Naive thymus-derived CD4-positive, alpha-beta T cell (primary cell): ENCODE data around the gene VAV3. TPM values are rescaled to one million over a fixed set of nuclear protein-coding genes. Genes with fewer than 3 reads are reported as not detected.
A peak's percentile ranks its signal among the peaks of the same experiment; 100 is the strongest.

Experiments used
- ATAC-seq: fragments of 150-1000 bp; cut with Tn5 transposase; 2 replicates; pipeline ENCODE4 v1.10.0; 2021; ENCODE audit warnings: mild to moderate bottlenecking, moderate library complexity
- CTCF ChIA-PET: fragments of 350-600 bp; sonication (Branson Sonifier 250); formaldehyde crosslinking; loops from one replicate; lab custom pipeline; 2021; ENCODE audit warnings: antibody characterized with exemption; lab: Charles Lee
- POLR2A ChIA-PET: fragments of 350-600 bp; sonication (Branson Sonifier 250); formaldehyde crosslinking; loops from one replicate; lab custom pipeline; 2021; ENCODE audit warnings: antibody characterized with exemption, inconsistent platforms; lab: Charles Lee
- DNase-seq, 9 donors: peaks; one replicate each; pipeline versions ENCODE4 v3.0.0 to v3.0.0-alpha.2; 2020 to 2022; ENCODE audit warnings: mixed read lengths in 1 of 9
- H3K27ac ChIP-seq: one replicate; pipeline ENCODE4 v1.7.0; 2013; ENCODE audit warnings: mild to moderate bottlenecking, low read depth, low read length, moderate library complexity
- H3K27me3 ChIP-seq, 2 donors: one replicate each; pipeline ENCODE4 v1.7.0; 2013; ENCODE audit warnings: low read length in 2 of 2, mild to moderate bottlenecking in 2 of 2, moderate library complexity in 2 of 2; ENCODE audit not compliant: control insufficient read depth in 2 of 2, insufficient read depth in 2 of 2
- H3K36me3 ChIP-seq, 3 experiments: 1 replicate in 2 of 3; 2 replicates in 1 of 3; pipeline ENCODE4 v1.7.0; 2013; ENCODE audit warnings: low read length in 3 of 3, mild to moderate bottlenecking in 3 of 3, moderate library complexity in 1 of 3; ENCODE audit not compliant: insufficient read depth in 3 of 3, control insufficient read depth in 2 of 3
- H3K4me1 ChIP-seq, 2 donors: one replicate each; pipeline ENCODE4 v1.7.0; 2013; ENCODE audit warnings: low read length in 2 of 2, mild to moderate bottlenecking in 2 of 2, moderate library complexity in 1 of 2; ENCODE audit not compliant: control insufficient read depth in 2 of 2, insufficient read depth in 2 of 2
- H3K4me3 ChIP-seq: 2 replicates; pipeline ENCODE4 v1.7.0; 2013; ENCODE audit warnings: mild to moderate bottlenecking, low read length
- H3K9me3 ChIP-seq, 3 experiments: 1 replicate in 2 of 3; 2 replicates in 1 of 3; pipeline ENCODE4 v1.7.0; 2013; ENCODE audit warnings: low read length in 3 of 3; ENCODE audit not compliant: control insufficient read depth in 2 of 3
- H3K27ac Mint-ChIP-seq, 9 donors: one replicate each; pipeline ENCODE4 v1.8.0; 2020 to 2022; ENCODE audit warnings: mixed read lengths in 9 of 9, mild to moderate bottlenecking in 8 of 9, moderate library complexity in 5 of 9, inconsistent platforms in 2 of 9
- H3K27me3 Mint-ChIP-seq, 5 donors: one replicate each; pipeline ENCODE4 v1.8.0; 2021 to 2022; ENCODE audit warnings: mixed read lengths in 5 of 5, mild to moderate bottlenecking in 1 of 5
- H3K36me3 Mint-ChIP-seq, 5 donors: one replicate each; pipeline ENCODE4 v1.8.0; 2020 to 2022; ENCODE audit warnings: mixed read lengths in 5 of 5, mild to moderate bottlenecking in 3 of 5, inconsistent platforms in 1 of 5
- H3K4me1 Mint-ChIP-seq, 7 donors: one replicate each; pipeline ENCODE4 v1.8.0; 2020 to 2022; ENCODE audit warnings: mixed read lengths in 7 of 7, mild to moderate bottlenecking in 3 of 7, inconsistent platforms in 1 of 7
- H3K4me3 Mint-ChIP-seq, 10 donors: one replicate each; pipeline ENCODE4 v1.8.0; 2020 to 2022; ENCODE audit warnings: mild to moderate bottlenecking in 10 of 10, mixed read lengths in 10 of 10, moderate library complexity in 6 of 10, inconsistent platforms in 2 of 10
- H3K9me3 Mint-ChIP-seq, 11 donors: one replicate each; pipeline ENCODE4 v1.8.0; 2020 to 2022; ENCODE audit warnings: mixed read lengths in 11 of 11, mild to moderate bottlenecking in 4 of 11, inconsistent platforms in 1 of 11, moderate library complexity in 1 of 11
- intact Hi-C, 2 donors: fragments of 100-400 bp; cut with micrococcal nuclease; formaldehyde crosslinking; loops; one replicate each; pipeline ENCODE4 v1.15.1; 2023
- polyA plus RNA-seq, 2 donors: library from polyadenylated mRNA; unstranded; fragments of 300-500 nt; fragmentation: Illumina TruSeq; gene quantifications; one replicate each; pipeline ENCODE4 v1.2.3, GENCODE V29; 2021
- total RNA-seq, 6 experiments: library from RNA in 5 of 6; stranded (reverse) in 5 of 6; gene quantifications; 1 replicate in 5 of 6; 2 replicates in 1 of 6; pipeline ENCODE4 v1.2.3 and lab custom pipeline; 2021 to 2026

VAV3 gene
- total and polyA plus RNA-seq, 7 experiments from 2014 or later, result 1.3 to 23.2 (median 2.7) TPM

DNA sequence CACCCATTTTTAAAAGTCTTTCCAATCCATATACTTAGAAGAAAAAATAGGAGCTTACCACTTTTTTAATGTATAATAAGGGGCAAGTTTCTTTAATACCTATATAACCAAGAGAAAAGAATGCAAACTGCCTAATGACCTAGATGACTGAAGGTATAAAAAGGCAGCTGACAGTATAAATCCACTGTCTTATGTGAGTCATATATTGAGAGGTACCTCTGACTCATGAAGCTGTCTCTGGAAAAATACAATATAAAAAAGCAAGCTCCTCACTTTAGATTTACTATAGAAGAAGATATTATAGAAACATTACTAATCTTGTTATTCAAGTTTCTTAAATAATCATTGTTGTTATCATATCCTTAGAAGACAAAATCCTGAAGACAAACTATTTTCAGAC, 144.2 kb downstream of the VAV3 start:
- DNase-seq (no peak), ATAC-seq (no peak)
- Mint-ChIP-seq H3K27me3 (no peaks in the 10 kb centered on the region), H3K4me1 (peaks cover 7 to 46% (median 13%) of the 10 kb centered on the region in 7 donors), H3K9me3 (peaks cover 0 to 17% (median 6%) of the 10 kb centered on the region in 11 donors), H3K4me3 (no peak overlapping the region), H3K27ac (peak overlapping the region in 3 of 9 donors; percentile 2 to 16 (median 8)), H3K36me3 (peaks cover 11 to 22% (median 15%) of the 10 kb centered on the region in 5 donors)
- H3K4me1 ChIP-seq, result peaks cover 0 to 7% of the 10 kb centered on the region in 2 donors
- H3K9me3 ChIP-seq, result no peaks in the 10 kb centered on the region
- H3K27me3 ChIP-seq, result no peaks in the 10 kb centered on the region
- ChIA-PET POLR2A (no interaction called here), CTCF (no interaction called here)
- no peak overlapping the region for H3K4me3 ChIP-seq
- no peak overlapping the region for H3K27ac ChIP-seq
- H3K36me3 ChIP-seq, result no peaks in the 10 kb centered on the region
- intact Hi-C loops, result loop anchor here in 1 of 2 donors (5.0 to 10.0 kb wide), 2 partner anchors 48 to 114 kb away; no protein-coding TSS in a partner anchor

DNA sequence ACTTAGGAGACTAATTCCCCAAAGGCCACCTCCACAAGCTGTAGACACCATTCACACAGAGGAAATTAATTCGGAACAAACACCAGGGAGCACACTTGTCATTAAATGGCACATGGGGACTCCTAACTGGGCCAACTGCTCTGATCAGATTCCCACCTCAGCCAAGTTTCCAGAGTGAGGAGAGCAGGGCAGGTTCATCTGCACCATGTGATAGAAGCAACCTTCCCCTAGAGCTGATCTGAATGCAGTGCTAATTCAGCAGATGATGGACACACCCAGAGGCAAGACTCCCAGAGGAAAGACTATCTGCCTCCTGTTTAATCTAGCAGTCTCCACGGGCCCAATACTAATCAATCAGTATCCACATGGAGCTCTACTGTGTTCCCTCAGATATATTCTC, 147.0 kb downstream of the VAV3 start:
- peaks cover 0 to 8% (median 2%) of the 10 kb centered on the region in 11 donors for H3K9me3 Mint-ChIP-seq
- no peak overlapping the region for H3K4me3 Mint-ChIP-seq
- ATAC-seq (no peak), DNase-seq (no peak)
- no peaks in the 10 kb centered on the region for H3K27me3 ChIP-seq
- ChIA-PET CTCF (interaction anchor here (1.0 kb wide), 1 partner anchor 36 kb away, joined by 3 read pairs; no protein-coding TSS in a partner anchor), POLR2A (no interaction called here)
- H3K27me3 Mint-ChIP-seq, result no peaks in the 10 kb centered on the region
- H3K9me3 ChIP-seq, result no peaks in the 10 kb centered on the region
- intact Hi-C loops, result no loop called here
- H3K4me1 ChIP-seq, result peaks cover 0 to 7% of the 10 kb centered on the region in 2 donors
- peaks cover 3 to 10% (median 8%) of the 10 kb centered on the region in 5 donors for H3K36me3 Mint-ChIP-seq
- peaks cover 7 to 41% (median 13%) of the 10 kb centered on the region in 7 donors for H3K4me1 Mint-ChIP-seq
- H3K4me3 ChIP-seq, result no peak overlapping the region
- no peak overlapping the region for H3K27ac ChIP-seq
- H3K36me3 ChIP-seq, result no peaks in the 10 kb centered on the region
- no peak overlapping the region for H3K27ac Mint-ChIP-seq

DNA sequence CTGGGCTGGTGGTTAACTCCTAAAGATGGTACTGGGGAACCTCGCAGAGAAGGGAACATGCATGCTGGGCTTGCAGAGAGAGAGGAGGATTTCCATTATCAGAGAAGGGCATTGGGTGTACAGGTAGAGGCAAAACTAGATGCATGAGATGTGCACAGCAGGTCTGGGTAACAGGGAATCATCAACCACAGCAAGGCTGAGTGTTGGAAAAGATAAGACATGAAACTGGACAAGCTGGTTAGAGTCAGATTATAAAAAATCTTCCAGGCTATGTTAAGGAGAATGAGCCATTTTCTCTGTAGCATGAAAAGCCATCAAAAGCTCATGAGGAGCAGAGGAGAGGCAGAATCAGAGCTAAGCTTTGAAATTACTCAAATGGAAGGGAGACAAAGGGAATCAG, 147.8 kb downstream of the VAV3 start:
- Histone ChIP-seq H3K9me3 (no peaks in the 10 kb centered on the region), H3K36me3 (no peaks in the 10 kb centered on the region), H3K27ac (no peak overlapping the region), H3K27me3 (no peaks in the 10 kb centered on the region), H3K4me1 (peaks cover 0 to 7% of the 10 kb centered on the region in 2 donors), H3K4me3 (no peak overlapping the region)
- Mint-ChIP-seq H3K27me3 (no peaks in the 10 kb centered on the region), H3K27ac (peak overlapping the region in 1 of 9 donors; percentile 27), H3K36me3 (peaks cover 0 to 7% (median 4%) of the 10 kb centered on the region in 5 donors), H3K4me1 (peaks cover 7 to 41% (median 13%) of the 10 kb centered on the region in 7 donors), H3K9me3 (peaks cover 0 to 8% (median 0%) of the 10 kb centered on the region in 11 donors), H3K4me3 (no peak overlapping the region)
- ChIA-PET CTCF (interaction anchor here (0.5 kb wide), 1 partner anchor 48 kb away, joined by 4 read pairs; no protein-coding TSS in a partner anchor), POLR2A (no interaction called here)
- ATAC-seq (no peak), DNase-seq (no peak)
- intact Hi-C loops, result no loop called here

DNA sequence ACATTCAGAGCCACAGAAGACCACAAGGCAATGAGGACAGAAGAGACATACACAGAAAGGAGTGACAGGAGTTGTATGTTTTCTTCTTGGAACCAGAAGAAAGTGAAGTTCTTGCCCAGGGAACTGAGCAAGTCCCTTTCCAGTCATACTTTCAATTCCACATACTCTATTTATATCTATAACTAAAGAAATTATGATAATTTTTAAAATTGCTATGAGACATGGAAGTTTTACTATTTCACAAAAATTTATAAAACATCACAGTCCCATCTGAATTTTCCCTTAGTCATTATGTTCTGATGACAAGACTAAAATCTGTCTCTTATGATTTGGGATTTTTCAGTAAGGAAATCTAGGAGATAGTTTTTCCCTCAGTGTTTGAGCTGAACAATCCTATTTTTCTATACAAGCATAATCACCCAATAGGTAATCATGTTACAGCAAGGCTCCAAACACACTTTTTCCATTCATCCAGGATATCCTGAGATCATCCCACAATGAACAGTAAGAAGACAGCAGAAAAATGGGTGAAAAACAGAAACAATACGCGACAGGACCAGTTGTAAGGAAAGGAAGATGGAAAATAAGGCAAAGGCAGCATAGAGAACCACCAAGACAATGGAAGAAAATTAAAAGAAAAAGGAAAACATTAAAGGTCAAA, 154.6 kb downstream of the VAV3 start:
- DNase-seq (no peak), ATAC-seq (no peak)
- Mint-ChIP-seq H3K36me3 (peaks cover 0 to 6% (median 0%) of the 10 kb centered on the region in 5 donors), H3K4me1 (peaks cover 9 to 36% (median 14%) of the 10 kb centered on the region in 7 donors), H3K9me3 (peaks cover 0 to 2% (median 0%) of the 10 kb centered on the region in 11 donors), H3K4me3 (no peak overlapping the region), H3K27ac (peak overlapping the region in 2 of 9 donors; percentile 13 to 33), H3K27me3 (peaks cover 0 to 16% (median 0%) of the 10 kb centered on the region in 5 donors)
- H3K36me3 ChIP-seq, result no peaks in the 10 kb centered on the region
- H3K4me3 ChIP-seq, result no peak overlapping the region
- H3K9me3 ChIP-seq, result no peaks in the 10 kb centered on the region
- H3K27me3 ChIP-seq, result no peaks in the 10 kb centered on the region
- no peak overlapping the region for H3K27ac ChIP-seq
- ChIA-PET CTCF (no interaction called here), POLR2A (no interaction called here)
- intact Hi-C loops, result no loop called here
- peaks cover 0 to 1% of the 10 kb centered on the region in 2 donors for H3K4me1 ChIP-seq

DNA sequence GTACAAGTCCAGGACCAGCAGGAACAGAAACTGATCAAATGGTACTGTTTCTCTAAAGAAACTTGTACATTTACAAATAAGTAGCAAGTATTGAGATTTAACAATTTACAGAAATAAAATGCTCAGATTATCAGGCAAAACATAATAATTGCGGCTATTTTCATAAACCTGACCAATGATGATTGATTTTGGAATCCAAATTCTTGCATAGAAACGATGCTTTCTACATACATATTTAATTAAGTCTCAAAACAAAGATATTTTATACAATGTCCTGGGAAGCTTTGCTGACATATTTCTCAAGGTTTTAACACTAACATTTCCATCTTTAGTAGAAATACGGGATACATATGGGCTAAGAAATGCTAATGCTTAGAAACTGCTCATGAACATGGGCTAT, 157.1 kb downstream of the VAV3 start:
- no peaks in the 10 kb centered on the region for H3K36me3 ChIP-seq
- peaks cover 0 to 16% (median 0%) of the 10 kb centered on the region in 5 donors for H3K27me3 Mint-ChIP-seq
- H3K4me1 Mint-ChIP-seq, result peaks cover 34 to 57% (median 36%) of the 10 kb centered on the region in 7 donors
- DNase-seq (no peak), ATAC-seq (no peak)
- H3K4me3 ChIP-seq, result no peak overlapping the region
- H3K27ac Mint-ChIP-seq, result no peak overlapping the region
- peaks cover 22 to 23% of the 10 kb centered on the region in 2 donors for H3K4me1 ChIP-seq
- peaks cover 0 to 6% (median 0%) of the 10 kb centered on the region in 11 donors for H3K9me3 Mint-ChIP-seq
- CTCF ChIA-PET, result no interaction called here
- no peaks in the 10 kb centered on the region for H3K27me3 ChIP-seq
- intact Hi-C loops, result no loop called here
- H3K36me3 Mint-ChIP-seq, result peaks cover 0 to 12% (median 0%) of the 10 kb centered on the region in 5 donors
- H3K9me3 ChIP-seq, result no peaks in the 10 kb centered on the region
- POLR2A ChIA-PET, result no interaction called here
- no peak overlapping the region for H3K4me3 Mint-ChIP-seq
- no peak overlapping the region for H3K27ac ChIP-seq

DNA sequence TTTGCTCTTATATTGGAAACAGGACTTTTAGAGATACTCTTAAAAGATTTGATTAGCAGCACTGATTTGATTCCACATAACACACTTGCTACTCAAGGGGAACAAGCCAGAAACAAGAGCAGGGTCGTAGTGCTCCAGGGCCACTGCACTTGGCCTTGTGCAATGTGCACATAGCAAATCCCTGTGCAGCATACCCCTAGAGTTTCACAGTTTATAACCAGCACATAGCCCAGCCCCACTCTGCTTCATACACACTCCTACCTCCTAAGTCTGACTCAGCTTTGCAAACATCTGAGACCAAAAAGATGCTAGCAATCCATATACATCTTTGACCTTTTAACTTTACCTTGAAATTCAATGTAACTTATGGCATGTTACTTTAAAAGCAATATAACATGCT, 157.6 kb downstream of the VAV3 start:
- intact Hi-C loops, result no loop called here
- Mint-ChIP-seq H3K36me3 (peaks cover 0 to 13% (median 0%) of the 10 kb centered on the region in 5 donors), H3K27ac (no peak overlapping the region), H3K9me3 (peaks cover 0 to 6% (median 0%) of the 10 kb centered on the region in 11 donors), H3K4me1 (peaks cover 34 to 62% (median 39%) of the 10 kb centered on the region in 7 donors), H3K4me3 (no peak overlapping the region), H3K27me3 (peaks cover 0 to 16% (median 0%) of the 10 kb centered on the region in 5 donors)
- no peaks in the 10 kb centered on the region for H3K36me3 ChIP-seq
- ATAC-seq, result no peak
- no peaks in the 10 kb centered on the region for H3K9me3 ChIP-seq
- H3K27ac ChIP-seq, result no peak overlapping the region
- POLR2A ChIA-PET, result no interaction called here
- no peaks in the 10 kb centered on the region for H3K27me3 ChIP-seq
- CTCF ChIA-PET, result no interaction called here
- H3K4me1 ChIP-seq, result peaks cover 22 to 23% of the 10 kb centered on the region in 2 donors
- DNase-seq, result no peak
- no peak overlapping the region for H3K4me3 ChIP-seq
